MM.1S (cell line): ENCODE data around the gene PPP2R2D.

Experiments used
- DNase-seq: peaks from one replicate; pipeline ENCODE4 v3.0.0-alpha.2; 2015
- H2AFZ ChIP-seq: fragments of 300-600 bp; sonication (generic); 2 replicates; pipeline ENCODE4 v1.6.0; 2016; ENCODE audit warnings: antibody characterized with exemption, low read length
- H3F3A ChIP-seq: fragments of 300-600 bp; sonication (generic); 2 replicates; pipeline ENCODE4 v1.6.1; 2016; ENCODE audit warnings: mild to moderate bottlenecking, antibody characterized with exemption, low read length, moderate library complexity, mixed read lengths; ENCODE audit not compliant: insufficient read depth
- H3K27ac ChIP-seq: fragments of 300-600 bp; sonication (generic); 2 replicates; pipeline ENCODE4 v1.5.1; 2016; ENCODE audit warnings: mild to moderate bottlenecking, low read length
- H3K27me3 ChIP-seq: fragments of 300-600 bp; sonication (generic); replicated peaks from 2 replicates; pipeline ENCODE4 v1.6.0; 2016; ENCODE audit warnings: low read length; ENCODE audit not compliant: insufficient read depth
- H3K36me3 ChIP-seq: fragments of 300-600 bp; sonication (generic); replicated peaks from 2 replicates; pipeline ENCODE4 v1.6.1; 2016; ENCODE audit warnings: mild to moderate bottlenecking, low read length, mixed read lengths; ENCODE audit not compliant: insufficient read depth
- H3K4me1 ChIP-seq: fragments of 300-600 bp; sonication (generic); 2 replicates; pipeline ENCODE4 v1.6.1; 2016; ENCODE audit warnings: low read length, mixed read lengths
- H3K4me2 ChIP-seq: fragments of 300-600 bp; sonication (generic); 2 replicates; pipeline ENCODE4 v1.6.0; 2016; ENCODE audit warnings: low read depth, low read length
- H3K4me3 ChIP-seq: fragments of 300-600 bp; sonication (generic); 2 replicates; pipeline ENCODE4 v1.5.1; 2016; ENCODE audit warnings: low read length, mixed read lengths
- H3K79me2 ChIP-seq: fragments of 300-600 bp; sonication (generic); 2 replicates; pipeline ENCODE4 v1.6.1; 2016; ENCODE audit warnings: mixed run types, low read length, mixed read lengths
- H3K9ac ChIP-seq: fragments of 300-600 bp; sonication (generic); 2 replicates; pipeline ENCODE4 v1.6.1; 2016; ENCODE audit warnings: low read length, mixed read lengths
- H3K9me2 ChIP-seq: fragments of 300-600 bp; sonication (generic); replicated peaks from 2 replicates; pipeline ENCODE4 v1.6.1; 2016; ENCODE audit warnings: mild to moderate bottlenecking, low read length, mixed read lengths; ENCODE audit not compliant: insufficient read depth
- H3K9me3 ChIP-seq: fragments of 300-600 bp; sonication (generic); replicated peaks from 2 replicates; pipeline ENCODE4 v1.6.1; 2016; ENCODE audit warnings: mild to moderate bottlenecking, low read length, mixed read lengths; ENCODE audit not compliant: insufficient read depth
- H4K20me1 ChIP-seq: fragments of 300-600 bp; sonication (generic); 2 replicates; pipeline ENCODE4 v1.6.1; 2016; ENCODE audit warnings: mild to moderate bottlenecking, low read length, moderate library complexity, mixed read lengths; ENCODE audit not compliant: insufficient read depth
- EZH2 ChIP-seq: fragments of 300-600 bp; sonication (generic); optimal IDR thresholded peaks from 2 replicates; pipeline ENCODE3; 2017; ENCODE audit warnings: low read depth, mild to moderate bottlenecking, antibody characterized with exemption, low read length, mixed read lengths
- EZH2phosphoT487 ChIP-seq: fragments of 300-600 bp; sonication (generic); IDR thresholded peaks from 2 replicates; pipeline ENCODE4 v1.6.1; 2018; ENCODE audit warnings: antibody characterized with exemption, low read length
- TF ChIP-seq, protein P1 (sequence below): fragments of 300-600 bp; sonication (generic); IDR thresholded peaks from 2 replicates; pipeline ENCODE4 v1.5.1; 2016; ENCODE audit warnings: antibody characterized with exemption, low read length, mixed read lengths

The PPP2R2D gene

DNA sequence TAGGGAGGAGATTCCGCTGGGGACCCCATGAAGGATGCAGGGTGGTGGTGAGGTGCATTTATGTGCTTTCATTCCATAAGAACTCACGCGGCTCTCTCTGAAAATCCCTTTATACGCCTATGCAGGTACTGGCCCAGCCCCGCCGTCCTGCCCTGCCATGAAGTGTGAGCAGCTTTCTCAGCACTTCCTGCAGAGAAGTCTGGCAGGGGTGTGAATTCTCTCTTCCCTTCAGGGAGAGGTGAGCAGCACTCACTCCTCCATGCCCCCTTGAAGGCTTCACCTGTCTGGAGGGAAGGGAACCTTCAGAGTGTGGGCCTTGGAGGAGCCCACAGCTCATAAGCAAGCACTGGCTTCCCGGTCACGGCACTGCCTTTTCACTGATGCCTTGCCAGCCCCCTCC is 34.0 kb downstream of the PPP2R2D start:
- H3F3A ChIP-seq = no peaks in the 10 kb centered on the region
- H3K79me2 ChIP-seq = peaks cover 67% of the 10 kb centered on the region
- H3K27me3 ChIP-seq = no peaks in the 10 kb centered on the region
- no peak overlapping the region for H3K9ac ChIP-seq
- H3K4me1 ChIP-seq = no peaks in the 10 kb centered on the region
- no peak overlapping the region for H3K27ac ChIP-seq
- no peaks in the 10 kb centered on the region for H4K20me1 ChIP-seq
- H3K36me3 ChIP-seq = peaks cover 9% of the 10 kb centered on the region
- no peak for DNase-seq
- H3K4me2 ChIP-seq = no peak overlapping the region
- no peak for TF ChIP-seq EZH2
- TF ChIP-seq, protein P1, sequence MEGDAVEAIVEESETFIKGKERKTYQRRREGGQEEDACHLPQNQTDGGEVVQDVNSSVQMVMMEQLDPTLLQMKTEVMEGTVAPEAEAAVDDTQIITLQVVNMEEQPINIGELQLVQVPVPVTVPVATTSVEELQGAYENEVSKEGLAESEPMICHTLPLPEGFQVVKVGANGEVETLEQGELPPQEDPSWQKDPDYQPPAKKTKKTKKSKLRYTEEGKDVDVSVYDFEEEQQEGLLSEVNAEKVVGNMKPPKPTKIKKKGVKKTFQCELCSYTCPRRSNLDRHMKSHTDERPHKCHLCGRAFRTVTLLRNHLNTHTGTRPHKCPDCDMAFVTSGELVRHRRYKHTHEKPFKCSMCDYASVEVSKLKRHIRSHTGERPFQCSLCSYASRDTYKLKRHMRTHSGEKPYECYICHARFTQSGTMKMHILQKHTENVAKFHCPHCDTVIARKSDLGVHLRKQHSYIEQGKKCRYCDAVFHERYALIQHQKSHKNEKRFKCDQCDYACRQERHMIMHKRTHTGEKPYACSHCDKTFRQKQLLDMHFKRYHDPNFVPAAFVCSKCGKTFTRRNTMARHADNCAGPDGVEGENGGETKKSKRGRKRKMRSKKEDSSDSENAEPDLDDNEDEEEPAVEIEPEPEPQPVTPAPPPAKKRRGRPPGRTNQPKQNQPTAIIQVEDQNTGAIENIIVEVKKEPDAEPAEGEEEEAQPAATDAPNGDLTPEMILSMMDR = no peak
- H3K9me2 ChIP-seq = no peaks in the 10 kb centered on the region
- no peak overlapping the region for H3K4me3 ChIP-seq
- H3K9me3 ChIP-seq = no peaks in the 10 kb centered on the region
- H2AFZ ChIP-seq = no peak overlapping the region

DNA sequence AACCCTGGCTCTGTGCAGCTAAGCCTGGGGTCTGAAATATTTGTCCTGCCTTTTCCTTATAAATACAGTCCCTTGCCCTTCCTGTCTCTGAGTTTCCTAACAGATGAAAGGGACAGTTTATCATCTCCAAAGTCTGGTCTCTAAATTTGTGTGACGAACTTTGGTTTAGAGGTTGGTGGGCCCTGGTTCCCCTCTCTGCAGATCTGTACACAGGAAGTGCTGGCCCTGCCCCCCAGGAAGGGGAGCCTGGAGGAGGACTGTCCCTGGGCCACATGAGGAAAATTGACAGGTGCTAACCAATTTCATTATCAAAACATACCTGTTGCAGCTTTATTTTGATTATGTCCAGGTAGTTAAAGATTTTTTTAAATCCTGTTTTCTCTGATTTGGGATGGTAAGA is 34.5 kb downstream of the PPP2R2D start:
- H4K20me1 ChIP-seq = no peaks in the 10 kb centered on the region
- TF ChIP-seq EZH2 = no peak

DNA sequence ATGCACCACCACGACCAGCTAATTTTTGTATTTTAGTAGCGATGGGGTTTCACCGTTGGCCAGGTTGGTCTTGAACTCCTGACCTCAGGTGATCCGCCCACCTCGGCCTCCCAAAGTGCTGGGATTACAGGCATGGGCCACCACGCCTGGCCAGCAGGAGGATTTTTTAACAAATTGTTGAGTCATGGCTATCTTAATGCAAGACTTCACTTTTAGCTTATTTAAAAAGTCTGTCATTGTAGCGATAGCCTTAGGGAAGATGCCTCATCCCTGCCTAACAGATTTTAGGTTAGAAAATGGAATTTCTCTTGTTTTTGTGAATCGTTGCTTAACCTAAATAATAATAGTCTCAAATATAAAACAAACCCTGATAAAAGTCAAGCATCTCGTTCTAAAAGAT is 35.5 kb downstream of the PPP2R2D start:
- no peaks in the 10 kb centered on the region for H3K9me3 ChIP-seq
- no peak for DNase-seq
- H3K36me3 ChIP-seq = peaks cover 9% of the 10 kb centered on the region
- H3K27ac ChIP-seq = no peak overlapping the region
- no peak overlapping the region for H3K9ac ChIP-seq
- no peaks in the 10 kb centered on the region for H4K20me1 ChIP-seq
- H3K27me3 ChIP-seq = no peaks in the 10 kb centered on the region
- H3K9me2 ChIP-seq = no peaks in the 10 kb centered on the region
- TF ChIP-seq EZH2 (no peak), EZH2phosphoT487 (no peak)
- TF ChIP-seq, protein P1 = no peak
- H3K4me2 ChIP-seq = no peak overlapping the region
- no peaks in the 10 kb centered on the region for H3F3A ChIP-seq
- H2AFZ ChIP-seq = no peak overlapping the region
- H3K4me3 ChIP-seq = no peak overlapping the region
- H3K4me1 ChIP-seq = no peaks in the 10 kb centered on the region
- H3K79me2 ChIP-seq = peaks cover 51% of the 10 kb centered on the region

More for the DNA sequence above, 34.5 kb downstream of the PPP2R2D start:
- Histone ChIP-seq H3K9ac (no peak overlapping the region), H3K9me3 (no peaks in the 10 kb centered on the region), H2AFZ (no peak overlapping the region), H3K4me2 (no peak overlapping the region), H3K27me3 (no peaks in the 10 kb centered on the region), H3K4me1 (no peaks in the 10 kb centered on the region), H3K79me2 (peaks cover 62% of the 10 kb centered on the region), H3K36me3 (peaks cover 11% of the 10 kb centered on the region), H3F3A (no peaks in the 10 kb centered on the region), H3K9me2 (no peaks in the 10 kb centered on the region), H3K4me3 (no peak overlapping the region), H3K27ac (no peak overlapping the region)
- no peak for DNase-seq

DNA sequence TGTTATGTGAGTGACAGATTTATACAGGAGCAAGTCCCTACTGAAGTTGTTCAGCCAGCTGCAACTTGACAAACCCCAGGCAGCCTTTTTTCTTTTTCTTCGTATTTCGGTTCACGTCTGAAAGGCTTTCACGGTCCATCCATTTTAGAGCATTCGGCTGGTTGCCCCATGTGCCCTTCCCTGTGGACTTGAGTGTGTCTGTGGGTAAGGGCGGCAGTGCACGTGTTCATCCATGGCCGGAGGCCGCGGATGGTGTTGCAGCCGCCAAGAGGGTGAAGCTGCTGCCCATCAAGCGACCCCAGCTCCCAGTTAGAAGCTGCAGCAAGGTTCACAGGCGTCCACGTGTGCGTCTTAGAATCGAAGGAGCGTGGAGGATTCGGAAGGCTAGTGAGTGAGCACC is 35.9 kb downstream of the PPP2R2D start:
- H3K27ac ChIP-seq = no peak overlapping the region
- DNase-seq = no peak
- H3K36me3 ChIP-seq = peaks cover 9% of the 10 kb centered on the region
- no peak overlapping the region for H2AFZ ChIP-seq
- no peaks in the 10 kb centered on the region for H3K9me3 ChIP-seq
- TF ChIP-seq, protein P1 = no peak
- TF ChIP-seq EZH2phosphoT487 (no peak), EZH2 (no peak)
- H3K4me3 ChIP-seq = no peak overlapping the region
- H4K20me1 ChIP-seq = no peaks in the 10 kb centered on the region
- no peaks in the 10 kb centered on the region for H3K4me1 ChIP-seq
- no peaks in the 10 kb centered on the region for H3K9me2 ChIP-seq
- H3K79me2 ChIP-seq = peaks cover 47% of the 10 kb centered on the region
- no peak overlapping the region for H3K9ac ChIP-seq
- H3K27me3 ChIP-seq = no peaks in the 10 kb centered on the region
- H3K4me2 ChIP-seq = no peak overlapping the region
- H3F3A ChIP-seq = no peaks in the 10 kb centered on the region
